Measurements from ENCODE around the gene PAFAH1B2. TPM values are rescaled to one million over a fixed set of nuclear protein-coding genes. Genes with fewer than 3 reads are reported as not detected.

The PAFAH1B2 gene
- total RNA-seq, 1 donor from 2014 or later = 98.6 TPM

GRCh38 chr11:117214404-117215110, 70.5 kb downstream of the PAFAH1B2 start:
- no peak overlapping the region for H3K4me3 Mint-ChIP-seq
- DNase-seq (ENCODE audit: low spot score in 2 of 2, unreplicated experiment in 2 of 2) = no peak
- TF ChIP-seq CTCF (IDR thresholded peaks at IDR 0.05; ENCODE audit: unreplicated experiment) = no peak
- H3K4me1 Mint-ChIP-seq = peaks cover 10% of the 10 kb centered on the region
- H3K27ac Mint-ChIP-seq = no peak overlapping the region
- H3K27me3 Mint-ChIP-seq (ENCODE audit: low read depth) = no peaks in the 10 kb centered on the region
- no peaks in the 10 kb centered on the region for H3K9me3 Mint-ChIP-seq
- peaks cover 32% of the 10 kb centered on the region for H3K36me3 Mint-ChIP-seq

GRCh38 chr11:117217141-117218084, 73.3 kb downstream of the PAFAH1B2 start:
- Mint-ChIP-seq H3K27me3 (ENCODE audit: low read depth) (no peaks in the 10 kb centered on the region), H3K27ac (peak overlapping the region; percentile 84), H3K36me3 (peaks cover 27% of the 10 kb centered on the region), H3K4me3 (no peak overlapping the region), H3K9me3 (no peaks in the 10 kb centered on the region), H3K4me1 (peaks cover 16% of the 10 kb centered on the region)
- TF ChIP-seq CTCF (IDR thresholded peaks at IDR 0.05; ENCODE audit: unreplicated experiment) = no peak
- DNase-seq (ENCODE audit: low spot score in 2 of 2, unreplicated experiment in 2 of 2) = no peak

DNA sequence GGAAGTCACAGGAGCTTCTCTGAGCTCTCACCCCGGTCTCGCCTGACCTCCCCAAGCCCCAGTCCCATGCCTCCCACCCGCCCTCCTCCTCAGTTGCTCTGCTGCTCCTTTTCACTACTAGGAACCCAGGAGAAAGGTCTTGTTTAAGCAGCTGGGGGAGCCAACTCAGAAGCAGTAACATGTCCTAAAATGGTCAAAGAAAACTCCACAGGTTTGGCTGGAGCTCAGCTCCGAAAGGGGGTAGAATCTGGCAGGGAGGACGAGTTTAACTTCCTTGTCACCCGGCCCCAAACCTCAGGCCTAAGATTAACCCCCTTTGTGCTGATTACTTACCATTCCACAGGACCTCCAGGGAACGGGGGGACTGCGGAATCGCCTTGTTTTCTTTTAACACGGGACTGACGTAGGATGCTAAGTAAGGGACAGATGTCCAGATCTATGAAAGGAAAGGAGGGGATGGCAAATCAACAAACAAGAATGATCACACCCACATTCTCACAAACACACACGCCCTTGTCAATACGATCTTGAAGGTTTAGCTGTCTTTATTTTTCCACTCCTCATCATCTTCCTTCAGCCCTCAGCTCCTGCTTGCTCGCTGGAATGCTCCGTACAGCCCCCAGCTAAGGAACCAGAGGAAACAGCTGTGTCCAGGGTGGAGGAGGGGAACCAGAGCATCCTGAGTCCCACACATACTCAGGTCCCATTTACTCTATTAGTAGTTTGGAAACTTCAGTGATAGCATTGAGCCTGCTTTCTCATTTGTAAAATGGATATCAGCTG, 74.2 kb downstream of the PAFAH1B2 start:
- no peaks in the 10 kb centered on the region for H3K27me3 Mint-ChIP-seq (ENCODE audit: low read depth)
- peak overlapping the region; percentile 84 for H3K27ac Mint-ChIP-seq
- peaks cover 16% of the 10 kb centered on the region for H3K4me1 Mint-ChIP-seq
- DNase-seq (ENCODE audit: low spot score in 2 of 2, unreplicated experiment in 2 of 2) = no peak
- no peaks in the 10 kb centered on the region for H3K9me3 Mint-ChIP-seq
- H3K36me3 Mint-ChIP-seq = peaks cover 22% of the 10 kb centered on the region
- TF ChIP-seq CTCF (IDR thresholded peaks at IDR 0.05; ENCODE audit: unreplicated experiment) = no peak
- no peak overlapping the region for H3K4me3 Mint-ChIP-seq

DNA sequence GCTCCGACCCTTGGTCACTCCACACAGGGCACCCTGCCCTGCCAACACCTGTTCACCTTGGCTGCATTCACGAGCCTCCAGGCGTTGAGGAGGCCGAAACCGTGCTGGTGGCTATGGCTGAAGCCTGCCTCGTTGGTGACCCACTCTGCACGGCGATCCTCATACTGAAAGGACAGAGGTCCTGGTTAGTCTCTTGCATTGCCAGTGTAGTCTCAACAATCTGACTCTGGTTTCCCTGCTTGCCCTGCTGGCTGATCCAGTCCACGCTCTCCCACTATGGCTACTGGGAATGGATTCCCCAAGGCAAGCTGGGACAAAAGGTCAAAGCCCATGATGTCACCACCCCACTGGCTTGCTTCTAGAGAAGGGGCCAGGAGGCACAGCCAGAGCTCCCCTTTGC, 74.9 kb downstream of the PAFAH1B2 start:
- no peak overlapping the region for H3K27ac Mint-ChIP-seq
- peaks cover 16% of the 10 kb centered on the region for H3K4me1 Mint-ChIP-seq
- DNase-seq (ENCODE audit: low spot score in 2 of 2, unreplicated experiment in 2 of 2) = no peak
- H3K9me3 Mint-ChIP-seq = no peaks in the 10 kb centered on the region
- H3K36me3 Mint-ChIP-seq = peaks cover 18% of the 10 kb centered on the region
- H3K4me3 Mint-ChIP-seq = no peak overlapping the region
- H3K27me3 Mint-ChIP-seq (ENCODE audit: low read depth) = no peaks in the 10 kb centered on the region
- no peak for TF ChIP-seq CTCF (IDR thresholded peaks at IDR 0.05; ENCODE audit: unreplicated experiment)

- Mint-ChIP-seq H3K4me1 (peaks cover 16% of the 10 kb centered on the region), H3K9me3 (no peaks in the 10 kb centered on the region), H3K27me3 (ENCODE audit: low read depth) (no peaks in the 10 kb centered on the region), H3K4me3 (no peak overlapping the region), H3K36me3 (peaks cover 14% of the 10 kb centered on the region), H3K27ac (no peak overlapping the region)
- TF ChIP-seq CTCF (IDR thresholded peaks at IDR 0.05; ENCODE audit: unreplicated experiment) = no peak
- DNase-seq (ENCODE audit: low spot score in 2 of 2, unreplicated experiment in 2 of 2) = no peak
Observed at GRCh38 chr11:117219455-117219854, 75.4 kb downstream of the PAFAH1B2 start.
